Right ventricle myocardium superior (tissue), 1 donor: ENCODE measurements around the gene TEDC2. TPM values are rescaled to one million over a fixed set of nuclear protein-coding genes. Genes with fewer than 3 reads are reported as not detected.
A peak's percentile ranks its signal among the peaks of the same experiment; 100 is the strongest.

Experiments
- ATAC-seq: fragments of 200-7000 bp; cut with Tn5 transposase; one replicate; pipeline ENCODE4 v1.9.1; 2020; ENCODE audit warnings: mild to moderate bottlenecking; ENCODE audit not compliant: poor library complexity
- DNase-seq: peaks from one replicate; pipeline ENCODE4 v3.0.0-alpha.2; 2020
- intact Hi-C: fragments of 100-400 bp; cut with DNase I; formaldehyde crosslinking; loops from one replicate; pipeline ENCODE4 v1.11.2; 2022
- total RNA-seq: library from RNA; stranded (reverse); fragmentation: NEBNext Ultra II Directional; extraction: Animal tissue kit (Norgen Biotek cat#: 25700); gene quantifications from one replicate; pipeline ENCODE4 v1.2.1, GENCODE V29; 2021
- donor health status: DM: no; HTN: yes; CAD: no; lungs with severe emphysema.

Gene TEDC2
- total RNA-seq, 1 donor from 2014 or later, result 1.0 TPM

DNA sequence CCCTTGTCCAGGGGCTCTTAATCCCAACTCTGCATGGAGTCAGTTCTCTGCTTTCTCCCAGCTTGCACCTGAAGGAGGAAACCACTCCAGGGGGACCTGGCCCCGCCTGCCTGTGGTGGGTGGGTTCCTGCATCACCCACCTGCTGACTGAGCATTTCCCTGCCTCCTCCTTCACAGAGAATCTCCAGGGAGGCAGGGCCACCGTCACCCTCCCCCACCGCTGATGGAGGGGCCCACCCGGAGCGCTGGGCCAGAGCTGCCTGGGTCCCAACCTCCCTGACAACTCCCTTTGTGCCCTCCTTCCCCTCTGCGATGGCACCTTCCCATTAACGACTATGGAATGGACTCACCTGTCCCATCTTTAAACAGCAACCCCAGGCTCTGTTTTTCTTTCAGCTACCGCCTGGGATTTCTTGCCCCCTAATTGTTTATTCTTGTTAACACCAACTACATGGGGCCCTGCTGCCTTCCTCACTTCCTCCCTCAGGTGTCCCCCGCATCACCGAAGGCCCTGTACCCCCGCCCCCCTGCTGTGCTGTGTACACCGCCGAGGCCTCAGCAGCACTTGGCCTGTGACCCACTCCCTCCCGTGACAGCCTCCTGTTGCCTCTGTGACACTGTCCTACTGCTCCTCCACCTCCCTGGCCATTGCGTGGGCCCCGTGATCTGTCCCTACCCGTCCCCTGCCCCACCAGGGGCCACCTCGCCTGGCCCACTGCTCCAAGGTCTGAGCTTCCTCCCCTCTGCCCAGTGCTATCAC lies 842 bp upstream of the TEDC2 start:
- ATAC-seq (peak; percentile 7), DNase-seq (no peak)
- intact Hi-C loops, result no loop called here

DNA sequence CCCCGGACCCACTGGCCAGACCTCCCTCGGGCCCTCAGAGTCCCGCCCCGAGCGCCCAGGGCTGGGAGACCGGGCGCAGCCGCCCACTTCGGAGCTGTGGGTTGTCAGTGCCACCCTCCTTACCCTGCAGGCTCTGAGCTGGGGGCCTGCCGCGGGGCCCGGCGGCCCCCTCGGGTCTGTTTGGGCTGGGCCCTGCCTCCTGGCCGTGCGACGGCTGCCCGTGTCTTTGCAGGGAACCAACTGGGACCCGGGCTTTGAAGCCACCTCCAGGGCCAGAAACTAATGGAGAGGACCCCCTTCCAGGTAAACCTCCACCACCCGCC lies 443 bp downstream of the TEDC2 start:
- DNase-seq (no peak), ATAC-seq (no peak)
- intact Hi-C loops, result no loop called here

DNA sequence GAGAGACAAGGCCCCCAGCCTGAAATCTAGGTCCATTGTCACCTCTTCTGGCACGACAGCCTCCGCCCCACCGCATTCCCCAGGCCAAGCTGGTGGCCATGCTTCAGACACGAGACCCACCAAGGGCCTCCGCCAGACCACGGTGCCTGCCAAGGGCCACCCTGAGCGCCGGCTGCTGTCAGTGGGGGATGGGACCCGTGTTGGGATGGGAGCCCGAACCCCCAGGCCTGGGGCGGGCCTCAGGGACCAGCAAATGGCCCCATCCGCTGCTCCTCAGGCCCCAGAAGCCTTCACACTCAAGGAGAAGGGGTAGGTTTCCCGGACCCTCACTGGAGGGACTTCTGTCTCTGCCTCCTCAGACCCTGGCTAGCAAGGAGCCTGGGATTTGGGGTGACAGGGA lies 1.0 kb downstream of the TEDC2 start:
- ATAC-seq (no peak), DNase-seq (no peak)
- intact Hi-C loops, result no loop called here

DNA sequence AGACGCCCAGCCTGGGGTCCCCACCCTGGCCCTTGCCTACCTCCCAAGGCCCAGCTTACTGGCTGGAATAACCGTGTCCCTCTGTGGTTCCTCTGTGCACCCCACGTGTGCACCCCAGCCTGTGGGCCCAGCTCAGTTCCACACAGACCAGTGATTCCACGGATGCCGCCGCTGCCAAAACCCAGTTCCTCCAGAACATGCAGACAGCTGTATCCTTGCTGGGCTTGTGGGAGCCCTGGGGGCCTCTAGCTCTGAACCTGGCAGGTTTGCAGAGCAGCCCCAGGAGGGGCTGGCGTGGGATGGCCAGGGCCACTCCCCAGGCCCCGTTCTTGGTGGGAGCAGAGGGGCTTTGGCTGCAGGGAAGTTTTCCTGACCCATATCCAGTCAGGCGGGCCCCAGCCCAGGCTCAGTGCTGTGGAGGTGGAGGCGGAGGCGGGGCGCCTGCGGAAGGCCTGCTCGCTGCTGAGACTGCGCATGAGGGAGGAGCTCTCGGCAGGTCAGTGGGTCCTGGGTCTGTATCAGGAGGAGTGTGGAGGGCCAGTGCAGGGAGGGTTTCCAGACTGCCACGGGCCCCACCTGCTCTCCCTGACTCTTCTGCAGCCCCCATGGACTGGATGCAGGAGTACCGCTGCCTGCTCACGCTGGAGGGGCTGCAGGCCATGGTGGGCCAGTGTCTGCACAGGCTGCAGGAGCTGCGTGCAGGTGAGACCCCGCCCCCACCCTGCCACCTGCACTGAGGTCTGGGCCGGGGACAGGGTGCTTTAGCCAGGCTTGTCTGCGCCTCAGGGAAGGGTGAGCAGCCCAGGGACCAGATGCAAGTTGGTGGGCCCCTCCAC lies 2.3 kb downstream of the TEDC2 start:
- DNase-seq (no peak), ATAC-seq (no peak)
- intact Hi-C loops, result no loop called here

DNA sequence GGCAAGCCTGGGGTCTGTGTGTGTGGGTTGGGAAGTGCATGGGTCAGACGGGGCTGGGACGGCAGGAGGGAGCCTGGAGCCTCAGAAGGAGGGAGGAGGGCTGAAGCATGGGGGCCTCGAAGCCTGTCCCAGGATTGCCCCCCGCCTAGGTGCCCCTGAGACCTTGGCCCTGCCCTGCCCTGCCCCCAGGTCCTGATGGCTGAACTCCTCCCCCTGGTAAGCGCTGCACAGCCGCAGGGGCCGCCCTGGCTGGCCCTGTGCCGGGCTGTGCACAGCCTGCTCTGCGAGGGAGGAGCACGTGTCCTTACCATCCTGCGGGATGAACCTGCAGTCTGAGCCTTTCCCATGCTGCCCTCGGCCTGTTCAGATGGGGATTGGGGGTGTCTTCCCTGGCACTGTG lies 4.4 kb downstream of the TEDC2 start:
- ATAC-seq (no peak), DNase-seq (no peak)
- intact Hi-C loops, result no loop called here

DNA sequence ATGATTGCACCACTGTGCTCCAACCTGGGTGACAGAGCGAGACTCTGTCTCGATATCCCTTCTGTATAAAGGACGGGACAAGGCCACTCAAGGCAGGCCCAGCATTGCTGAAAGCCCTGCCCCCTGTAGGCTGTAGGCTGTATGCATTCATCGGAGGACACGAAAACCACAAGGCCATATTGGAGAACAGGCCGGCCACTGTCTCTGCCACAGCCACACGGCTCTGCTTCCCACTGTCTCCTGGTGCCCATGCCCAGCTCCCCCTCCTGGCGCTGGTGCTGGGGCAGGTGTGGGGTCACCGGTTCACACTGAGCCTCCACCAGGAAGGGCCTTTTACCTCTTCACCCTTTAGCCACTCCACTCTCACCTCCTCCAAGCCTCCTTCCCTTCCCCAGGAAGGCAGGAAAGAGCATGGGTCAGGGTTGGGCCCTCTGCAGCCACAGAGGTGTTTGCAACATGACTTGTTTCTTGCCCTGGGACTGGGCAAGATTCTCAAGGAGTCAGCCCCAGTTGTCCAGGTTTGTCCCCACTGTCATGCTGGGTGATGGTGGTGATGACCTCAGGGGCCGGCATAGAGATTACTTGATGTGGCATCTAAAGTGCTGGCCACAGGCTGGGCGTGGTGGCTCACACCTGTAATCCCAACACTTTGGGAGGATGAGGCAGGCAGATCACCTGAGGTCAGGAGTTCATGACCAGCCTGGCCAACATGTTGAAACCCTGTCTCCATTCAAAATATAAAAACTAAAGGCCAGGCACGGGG lies 5.9 kb downstream of the TEDC2 start:
- intact Hi-C loops, result no loop called here
- no peak for DNase-seq
- ATAC-seq, result no peak

DNA sequence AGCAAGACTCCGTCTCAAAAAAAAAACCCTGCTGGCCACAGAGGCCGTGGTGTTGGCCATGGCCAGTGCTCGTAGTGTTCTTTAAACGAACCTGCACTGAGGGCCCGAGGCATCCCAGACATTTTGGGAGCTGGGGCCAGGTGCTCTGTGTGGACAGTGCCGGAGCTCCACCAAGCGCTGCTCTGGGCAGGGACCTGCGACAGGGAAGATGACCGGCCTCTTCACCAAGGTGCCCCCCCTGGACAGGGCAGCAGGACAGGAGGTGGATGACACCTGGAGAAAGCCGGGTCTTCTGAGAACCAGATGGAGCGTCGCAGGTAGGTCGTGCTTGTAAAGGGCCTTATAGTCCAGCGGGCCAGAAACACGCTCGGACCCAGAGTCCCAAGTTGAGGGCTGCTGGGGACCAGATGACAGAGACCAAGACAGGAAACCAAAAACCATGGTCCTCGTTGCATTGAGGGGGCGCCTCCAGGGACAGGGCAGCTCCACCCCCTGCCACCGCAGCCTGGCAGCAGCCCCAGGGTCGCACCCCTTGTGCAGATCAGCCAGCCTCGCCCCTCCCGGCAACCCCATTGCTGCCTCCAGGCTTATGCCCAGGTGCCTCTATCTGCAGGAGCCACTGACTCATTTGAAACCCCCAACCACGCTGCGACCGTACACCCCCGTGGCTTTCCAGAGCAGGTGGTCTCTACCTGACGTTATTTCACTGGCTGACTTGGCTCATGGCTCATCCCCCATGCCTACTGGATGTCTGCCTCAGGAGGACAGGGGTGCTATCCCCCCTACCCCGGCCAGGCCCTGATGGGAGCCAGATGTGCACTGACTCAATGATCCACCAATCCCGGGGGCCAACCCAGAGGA lies 7.0 kb downstream of the TEDC2 start:
- DNase-seq (no peak), ATAC-seq (no peak)
- intact Hi-C loops, result no loop called here

DNA sequence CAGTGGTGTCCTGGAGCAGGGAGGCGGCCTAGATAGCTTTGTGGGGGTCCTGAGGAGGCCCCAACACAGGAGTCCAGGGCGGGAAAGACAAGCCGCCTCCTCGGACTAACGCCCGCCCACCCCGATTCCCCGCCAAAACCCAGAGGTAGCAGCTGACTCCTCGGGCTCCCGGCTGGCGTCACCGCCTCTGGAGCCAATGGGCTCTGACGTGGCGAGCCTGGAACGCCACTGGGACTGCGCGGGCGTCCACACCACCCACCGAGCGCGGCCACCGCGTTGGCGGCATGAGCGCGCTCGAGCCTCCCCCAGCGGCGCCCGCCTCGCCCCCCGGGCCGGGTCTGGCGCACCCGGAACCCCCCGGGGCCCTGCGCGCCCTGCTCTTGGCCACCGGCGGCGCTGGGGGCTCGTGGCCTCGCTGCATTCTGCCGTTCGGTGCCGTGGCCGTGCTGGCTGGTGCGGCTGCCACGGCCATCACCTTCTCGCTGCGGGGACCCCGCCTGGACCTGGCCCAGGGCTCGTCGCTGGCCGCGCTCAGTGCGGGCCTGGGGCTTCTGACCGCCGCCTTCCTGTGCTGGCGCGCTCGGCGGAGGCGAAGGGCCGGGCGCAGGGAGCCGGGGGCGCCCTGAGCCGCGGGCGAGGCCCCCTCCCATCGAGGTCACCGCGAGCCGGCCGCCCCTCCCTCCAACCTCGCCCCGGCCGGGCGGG lies 7.8 kb downstream of the TEDC2 start:
- intact Hi-C loops, result no loop called here
- DNase-seq, result peak; percentile 88
- ATAC-seq, result peak; percentile 82

DNA sequence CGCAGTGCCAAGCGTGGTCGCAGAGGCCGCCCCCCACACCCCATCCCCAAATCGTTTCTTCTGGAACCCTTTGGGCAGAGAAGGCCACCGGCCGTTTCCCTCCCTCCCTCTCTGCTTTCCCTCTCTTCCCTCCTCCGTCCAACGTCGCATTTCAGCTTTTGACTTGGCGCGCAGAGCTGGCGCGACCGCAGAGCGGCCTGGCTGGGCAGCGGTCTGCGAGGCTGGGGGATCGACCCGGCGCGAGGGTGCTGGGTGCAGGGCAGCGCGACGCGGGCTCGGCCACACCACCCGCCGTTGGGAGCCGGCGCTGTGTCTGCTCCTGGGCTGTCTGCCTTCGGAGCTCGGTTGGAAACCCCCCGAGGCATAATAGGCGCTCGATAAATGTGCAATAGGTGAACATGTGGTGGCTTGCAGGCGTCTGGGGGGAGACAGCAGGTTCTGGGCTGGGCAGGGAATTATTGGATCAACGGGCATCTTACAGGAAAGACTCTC lies 8.4 kb downstream of the TEDC2 start:
- DNase-seq, result no peak
- ATAC-seq, result peak; percentile 9
- intact Hi-C loops, result no loop called here

DNA sequence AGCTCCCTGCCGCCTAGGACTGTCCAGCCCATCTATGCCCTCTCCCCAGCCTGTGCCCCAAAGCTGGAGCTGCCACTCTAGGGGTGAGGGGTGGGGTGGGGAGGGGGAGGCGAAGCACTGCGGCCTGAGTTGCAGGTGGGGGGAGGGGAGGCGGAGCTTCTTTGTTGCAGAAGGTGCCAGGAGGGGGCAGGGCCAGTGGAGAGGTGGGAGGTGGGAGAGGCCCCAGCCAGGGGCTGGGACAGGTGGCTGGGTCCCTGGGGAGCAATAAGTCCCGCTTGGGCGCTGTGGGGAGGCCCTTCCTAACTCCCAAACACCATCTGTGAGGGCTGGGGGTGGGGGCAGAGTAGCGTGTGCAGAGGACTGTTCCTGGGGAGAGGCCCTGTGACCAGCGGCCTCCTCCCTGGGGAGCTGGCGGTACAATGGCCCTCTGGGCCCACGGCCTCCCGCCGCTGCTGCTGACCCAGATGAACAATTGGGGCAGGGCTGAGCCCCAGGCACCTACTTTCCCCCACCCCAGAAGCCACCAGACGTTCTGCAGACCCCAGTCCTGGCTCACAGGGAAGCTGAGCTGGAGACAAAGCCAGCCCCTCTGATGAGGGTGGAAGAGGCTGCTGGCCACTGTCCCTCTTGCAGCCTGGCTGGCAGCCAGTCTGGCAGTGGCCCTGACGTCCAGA lies 9.0 kb downstream of the TEDC2 start:
- ATAC-seq (no peak), DNase-seq (no peak)
- intact Hi-C loops, result no loop called here

DNA sequence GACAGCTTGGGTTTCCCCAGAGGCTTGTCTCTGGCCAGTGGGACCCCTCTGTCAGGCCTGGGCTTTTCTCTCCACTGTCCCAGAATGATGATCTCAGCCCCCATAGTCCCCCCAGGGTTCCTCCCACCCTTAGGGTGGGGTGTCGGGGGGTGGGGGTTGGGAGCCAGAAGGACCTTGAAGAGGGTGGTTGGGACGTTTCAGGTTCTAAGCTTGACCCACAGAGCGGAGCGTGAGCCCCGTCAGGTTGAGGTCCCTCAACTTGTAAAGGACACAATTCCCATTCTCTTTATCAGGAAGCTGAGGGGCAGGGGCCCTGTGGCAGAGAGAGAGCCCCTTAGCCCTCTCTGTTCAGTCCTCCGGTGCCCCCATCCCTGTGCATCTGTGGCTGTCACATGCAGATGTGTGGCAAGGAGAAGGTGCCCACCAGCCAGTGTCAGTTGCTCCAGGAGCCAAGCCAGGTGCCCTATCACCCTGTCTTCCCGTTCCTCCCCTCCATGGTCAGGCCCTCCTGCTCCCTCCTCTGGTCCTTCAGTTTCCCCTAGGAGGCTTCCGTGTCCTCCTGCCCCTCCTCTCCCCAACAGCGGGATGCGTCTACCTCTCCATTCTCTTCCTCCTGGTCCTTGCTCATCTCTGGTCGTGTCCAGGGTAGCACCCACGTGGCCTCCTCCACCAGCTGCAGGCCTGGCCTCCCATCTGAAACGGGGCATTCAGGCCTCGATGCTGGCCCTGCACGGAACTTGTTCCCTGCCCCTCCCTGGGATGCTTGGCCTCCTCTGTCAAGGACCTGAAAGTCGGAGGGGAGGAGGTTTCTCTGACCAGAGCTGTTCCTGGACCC lies 9.7 kb downstream of the TEDC2 start:
- DNase-seq, result no peak
- no peak for ATAC-seq
- intact Hi-C loops, result no loop called here

DNA sequence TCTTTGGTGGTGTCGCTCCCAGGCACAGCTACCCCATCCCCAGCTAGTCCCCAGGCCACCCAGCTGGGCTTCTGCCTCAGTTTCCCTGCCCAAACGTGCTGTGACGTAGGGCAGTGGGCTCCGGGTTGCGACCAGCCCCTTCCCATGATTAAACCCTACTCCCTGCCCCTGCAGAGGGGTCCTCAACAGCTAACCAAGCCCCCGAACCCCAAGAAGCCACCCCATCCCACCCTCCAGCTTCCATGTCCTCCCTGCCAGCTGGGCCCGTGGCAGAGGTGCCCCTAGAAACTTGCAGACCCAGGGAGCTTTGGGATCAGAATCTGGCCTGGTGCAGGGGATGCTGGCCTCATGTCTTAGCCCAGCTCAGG lies 10.3 kb downstream of the TEDC2 start:
- intact Hi-C loops, result no loop called here
- no peak for ATAC-seq
- DNase-seq, result no peak

DNA sequence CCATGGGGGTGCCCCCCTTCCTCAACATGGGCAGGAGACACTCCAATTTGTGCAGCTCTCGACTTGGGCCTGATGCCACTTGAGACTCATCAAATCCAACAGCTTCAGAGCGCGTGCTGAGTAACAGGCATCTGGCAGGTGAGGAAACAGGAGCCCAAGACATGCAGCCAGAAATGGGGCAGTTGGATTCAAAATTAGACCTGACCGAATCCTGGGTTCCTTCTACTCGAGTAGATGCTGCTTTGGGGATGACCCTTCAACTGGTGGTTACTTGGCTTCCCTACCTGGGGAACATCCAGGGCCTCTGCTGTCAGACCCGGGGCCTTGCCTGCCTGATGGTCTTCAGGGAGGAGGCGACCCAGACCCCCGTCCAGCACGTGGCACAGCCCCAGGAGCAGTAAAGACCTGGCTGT lies 10.7 kb downstream of the TEDC2 start:
- intact Hi-C loops, result no loop called here
- no peak for ATAC-seq
- no peak for DNase-seq

DNA sequence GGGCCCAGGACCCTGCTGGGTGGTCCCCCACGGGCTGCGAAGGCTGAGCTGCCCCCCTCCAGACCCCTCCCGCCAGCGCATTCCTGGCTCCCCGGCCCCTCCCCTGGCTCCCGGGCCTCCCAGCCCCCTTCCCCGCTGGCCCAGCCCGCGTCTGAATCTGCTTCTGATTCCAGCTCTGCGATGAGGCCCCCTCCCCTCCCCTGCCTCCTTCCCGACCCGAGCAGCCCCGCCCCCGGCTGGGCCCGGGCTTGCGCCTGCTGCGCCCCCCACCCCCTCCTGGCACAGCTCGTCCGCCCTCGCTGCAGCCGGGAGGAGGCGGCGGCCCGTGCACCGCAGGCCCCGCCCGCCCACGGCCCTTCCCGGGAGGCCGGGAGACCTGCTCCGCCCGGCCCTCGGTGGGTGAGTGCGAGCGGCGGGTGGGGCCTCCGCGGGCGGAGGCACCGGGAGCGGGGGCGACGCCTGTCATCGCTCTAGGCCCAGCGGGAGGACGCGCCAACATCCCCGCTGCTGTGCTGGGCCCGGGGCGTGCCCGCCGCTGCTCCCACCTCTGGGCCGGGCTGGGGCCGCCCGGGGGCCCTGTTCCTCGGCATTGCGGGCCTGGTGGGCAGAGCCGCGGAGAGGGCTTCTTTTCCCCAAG lies 11.2 kb downstream of the TEDC2 start, which contains the start of gene NTN3:
NTN3 (plus strand) TSS at position 282 of the 637 bp plus-strand sequence. CDS start 405 bp downstream, outside the sequence.
- ATAC-seq (no peak), DNase-seq (no peak)
- intact Hi-C loops, result no loop called here

DNA sequence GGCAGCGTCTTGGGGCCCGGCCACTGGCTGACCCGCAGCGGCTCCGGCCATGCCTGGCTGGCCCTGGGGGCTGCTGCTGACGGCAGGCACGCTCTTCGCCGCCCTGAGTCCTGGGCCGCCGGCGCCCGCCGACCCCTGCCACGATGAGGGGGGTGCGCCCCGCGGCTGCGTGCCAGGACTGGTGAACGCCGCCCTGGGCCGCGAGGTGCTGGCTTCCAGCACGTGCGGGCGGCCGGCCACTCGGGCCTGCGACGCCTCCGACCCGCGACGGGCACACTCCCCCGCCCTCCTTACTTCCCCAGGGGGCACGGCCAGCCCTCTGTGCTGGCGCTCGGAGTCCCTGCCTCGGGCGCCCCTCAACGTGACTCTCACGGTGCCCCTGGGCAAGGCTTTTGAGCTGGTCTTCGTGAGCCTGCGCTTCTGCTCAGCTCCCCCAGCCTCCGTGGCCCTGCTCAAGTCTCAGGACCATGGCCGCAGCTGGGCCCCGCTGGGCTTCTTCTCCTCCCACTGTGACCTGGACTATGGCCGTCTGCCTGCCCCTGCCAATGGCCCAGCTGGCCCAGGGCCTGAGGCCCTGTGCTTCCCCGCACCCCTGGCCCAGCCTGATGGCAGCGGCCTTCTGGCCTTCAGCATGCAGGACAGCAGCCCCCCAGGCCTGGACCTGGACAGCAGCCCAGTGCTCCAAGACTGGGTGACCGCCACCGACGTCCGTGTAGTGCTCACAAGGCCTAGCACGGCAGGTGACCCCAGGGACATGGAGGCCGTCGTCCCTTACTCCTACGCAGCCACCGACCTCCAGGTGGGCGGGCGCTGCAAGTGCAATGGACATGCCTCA lies 12.0 kb downstream of the TEDC2 start:
- ATAC-seq, result no peak
- no peak for DNase-seq
- intact Hi-C loops, result no loop called here
